ENCODE results near the gene TMEM233. TPM values are rescaled to one million over a fixed set of nuclear protein-coding genes. Genes with fewer than 3 reads are reported as not detected.
A peak's percentile ranks its signal among the peaks of the same experiment; 100 is the strongest.

The TMEM233 gene
- total and polyA plus RNA-seq, 8 donors: 0.10 to 0.92 (median 0.22) TPM; not detected in 4

DNA sequence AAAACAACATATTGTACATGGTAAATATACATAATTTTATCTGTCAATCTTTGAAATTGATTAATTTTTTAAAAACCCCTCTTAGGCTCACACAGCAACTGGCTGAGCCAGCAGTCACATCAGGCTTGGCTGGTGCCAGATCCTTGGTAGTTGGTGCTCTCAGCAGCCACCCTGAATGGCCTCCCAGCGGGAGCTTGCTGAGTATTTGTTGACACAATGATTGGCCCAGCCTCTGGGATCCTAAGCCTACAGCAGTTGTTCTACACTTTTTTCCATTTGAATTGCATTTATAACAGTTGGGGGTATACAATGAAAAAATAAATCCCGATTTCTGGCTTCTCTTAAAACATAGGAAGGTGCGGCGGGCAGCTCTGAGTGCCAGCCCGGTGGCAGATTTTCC is 85.5 kb downstream of the TMEM233 start:
- no peak for TF ChIP-seq POLR2AphosphoS5 (IDR thresholded peaks at IDR 0.05)
- TF ChIP-seq POLR2A (IDR thresholded peaks at IDR 0.05): no peak
- H3K36me3 ChIP-seq: peaks cover 77 to 82% (median 82%) of the 10 kb centered on the region in 4 donors

DNA sequence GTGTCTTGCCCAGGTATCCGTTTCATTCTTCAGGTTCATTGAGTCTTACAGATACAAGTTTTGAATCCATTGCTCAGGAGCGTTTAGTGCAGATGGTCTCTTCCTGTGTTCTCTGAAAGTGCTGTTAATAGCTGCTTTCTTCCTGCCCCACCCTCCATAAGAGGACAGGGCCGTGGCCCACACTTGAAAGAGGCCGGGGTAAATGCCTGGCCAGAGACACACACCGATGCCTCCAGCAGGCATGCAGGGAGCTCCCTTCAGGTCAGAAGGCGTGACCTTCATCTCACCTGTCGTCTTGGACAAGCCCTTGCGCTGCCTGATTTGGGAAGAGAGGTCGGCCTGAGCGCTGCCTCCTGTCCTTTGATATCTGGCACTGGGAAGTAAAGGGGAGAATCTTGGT is 85.9 kb downstream of the TMEM233 start:
- peaks cover 73 to 78% (median 78%) of the 10 kb centered on the region in 4 donors for H3K36me3 ChIP-seq
- peaks cover 26 to 65% (median 38%) of the 10 kb centered on the region in 4 donors for H3K4me1 ChIP-seq
- no peaks in the 10 kb centered on the region for H3K27me3 ChIP-seq
- WGBS, 5 donors: 82 to 90% (median 85%) methylated on average over 10 of the region's 10 CpGs
- no peak for DNase-seq
- no peaks in the 10 kb centered on the region for H3K9me3 ChIP-seq
- intact Hi-C loops (cut with DNase I; ENCODE audit: low total_unique reads): no loop called here
- H3K27ac ChIP-seq: peak overlapping the region; percentile 21 to 64 (median 26)
- no peak overlapping the region for H3K4me3 ChIP-seq
- TF ChIP-seq, protein P1, sequence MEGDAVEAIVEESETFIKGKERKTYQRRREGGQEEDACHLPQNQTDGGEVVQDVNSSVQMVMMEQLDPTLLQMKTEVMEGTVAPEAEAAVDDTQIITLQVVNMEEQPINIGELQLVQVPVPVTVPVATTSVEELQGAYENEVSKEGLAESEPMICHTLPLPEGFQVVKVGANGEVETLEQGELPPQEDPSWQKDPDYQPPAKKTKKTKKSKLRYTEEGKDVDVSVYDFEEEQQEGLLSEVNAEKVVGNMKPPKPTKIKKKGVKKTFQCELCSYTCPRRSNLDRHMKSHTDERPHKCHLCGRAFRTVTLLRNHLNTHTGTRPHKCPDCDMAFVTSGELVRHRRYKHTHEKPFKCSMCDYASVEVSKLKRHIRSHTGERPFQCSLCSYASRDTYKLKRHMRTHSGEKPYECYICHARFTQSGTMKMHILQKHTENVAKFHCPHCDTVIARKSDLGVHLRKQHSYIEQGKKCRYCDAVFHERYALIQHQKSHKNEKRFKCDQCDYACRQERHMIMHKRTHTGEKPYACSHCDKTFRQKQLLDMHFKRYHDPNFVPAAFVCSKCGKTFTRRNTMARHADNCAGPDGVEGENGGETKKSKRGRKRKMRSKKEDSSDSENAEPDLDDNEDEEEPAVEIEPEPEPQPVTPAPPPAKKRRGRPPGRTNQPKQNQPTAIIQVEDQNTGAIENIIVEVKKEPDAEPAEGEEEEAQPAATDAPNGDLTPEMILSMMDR (IDR thresholded peaks at IDR 0.05): no peak
- TF ChIP-seq POLR2A (IDR thresholded peaks at IDR 0.05): no peak

More for the DNA sequence above, 85.5 kb downstream of the TMEM233 start:
- Histone ChIP-seq H3K27ac (peak overlapping the region; percentile 21 to 64 (median 26)), H3K4me3 (no peak overlapping the region), H3K9me3 (no peaks in the 10 kb centered on the region), H3K27me3 (no peaks in the 10 kb centered on the region), H3K4me1 (peaks cover 26 to 68% (median 41%) of the 10 kb centered on the region in 4 donors)
- peak; percentile 58 to 70 for DNase-seq
- intact Hi-C loops (cut with DNase I; ENCODE audit: low total_unique reads): no loop called here
- WGBS, 5 donors: 70 to 82% (median 75%) methylated on average over 5 of the region's 5 CpGs

DNA sequence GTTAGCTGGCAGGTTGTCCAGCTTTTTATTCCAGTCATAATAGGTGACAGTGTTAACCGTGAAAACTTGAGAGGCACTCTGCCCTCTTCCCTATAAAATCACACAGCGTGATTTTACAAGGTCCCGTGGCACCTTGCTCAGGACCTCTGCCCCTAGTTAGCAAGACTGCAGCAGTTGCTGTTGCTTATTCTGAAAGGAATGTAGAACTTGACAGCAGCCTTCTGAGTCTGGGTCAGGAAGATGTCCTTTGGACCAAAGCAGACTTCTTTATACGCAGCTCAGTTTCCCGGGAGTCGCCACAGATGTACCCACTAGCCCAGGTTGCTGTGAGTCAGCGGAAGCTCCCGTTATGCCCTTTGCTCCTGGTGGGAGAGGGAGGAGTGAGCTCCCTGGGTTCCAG is 87.5 kb downstream of the TMEM233 start:
- Histone ChIP-seq H3K27ac (peak overlapping the region in 4 of 5 donors; percentile 58 to 79 (median 68)), H3K27me3 (no peaks in the 10 kb centered on the region), H3K9me3 (no peaks in the 10 kb centered on the region), H3K36me3 (peaks cover 61 to 62% (median 62%) of the 10 kb centered on the region in 4 donors), H3K4me3 (no peak overlapping the region), H3K4me1 (peaks cover 26 to 61% (median 34%) of the 10 kb centered on the region in 4 donors)
- intact Hi-C loops (cut with DNase I; ENCODE audit: low total_unique reads): no loop called here
- WGBS, 5 donors: 77 to 98% (median 90%) methylated on average over 8 of the region's 8 CpGs
- DNase-seq: no peak
- TF ChIP-seq POLR2AphosphoS5 (IDR thresholded peaks at IDR 0.05) (no peak), EP300 (IDR thresholded peaks at IDR 0.05) (no peak), POLR2A (IDR thresholded peaks at IDR 0.05) (no peak)

DNA sequence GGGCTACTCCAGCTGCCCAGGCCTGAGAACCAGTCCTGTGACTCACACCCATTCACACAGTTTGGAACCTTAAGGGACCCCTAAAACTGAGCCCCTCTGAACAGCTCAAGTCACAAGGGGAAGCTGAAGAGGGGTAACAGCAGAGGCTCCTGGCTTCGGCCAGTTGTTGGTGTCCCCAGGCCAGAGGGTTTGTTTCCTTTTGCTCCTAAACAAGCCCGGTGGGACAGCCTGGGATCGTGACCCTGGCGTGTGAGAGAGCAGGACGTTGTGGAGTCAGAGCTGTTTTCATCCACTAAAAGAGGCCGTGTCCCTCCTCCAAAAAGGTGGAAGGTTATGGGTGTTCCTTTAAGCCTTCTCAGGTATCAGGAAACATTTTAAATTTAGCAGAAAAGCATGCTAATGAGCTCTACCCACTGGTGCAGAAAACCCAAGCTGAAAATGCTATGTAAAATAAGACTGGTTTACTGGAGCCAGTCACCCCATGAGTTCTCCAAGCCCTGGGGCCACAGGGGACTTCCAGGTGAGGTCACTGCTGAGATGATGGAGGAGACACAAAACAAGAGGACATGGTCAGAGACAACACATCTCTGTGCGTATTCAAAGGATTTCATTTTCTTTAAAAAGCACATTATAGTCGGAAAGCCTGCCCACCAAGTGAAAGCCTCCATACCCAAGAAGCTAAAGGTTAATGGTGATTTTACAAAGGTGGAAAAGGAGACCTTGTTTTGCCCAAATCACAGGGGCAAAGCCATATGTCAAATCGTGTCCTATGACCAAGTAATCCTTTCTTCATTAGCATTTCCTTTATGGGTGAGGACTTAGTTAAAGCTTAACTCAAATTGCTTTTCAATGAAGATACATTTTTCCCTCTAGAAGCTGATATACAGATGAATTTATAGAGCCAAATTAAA is 88.4 kb downstream of the TMEM233 start:
- Histone ChIP-seq H3K27me3 (no peaks in the 10 kb centered on the region), H3K4me3 (no peak overlapping the region), H3K4me1 (peaks cover 32 to 54% (median 36%) of the 10 kb centered on the region in 4 donors), H3K27ac (peak overlapping the region in 4 of 5 donors; percentile 58 to 79 (median 68)), H3K36me3 (peaks cover 53 to 54% (median 53%) of the 10 kb centered on the region in 4 donors), H3K9me3 (no peaks in the 10 kb centered on the region)
- DNase-seq: no peak
- 66 to 76% (median 68%) methylated on average over 9 of the region's 9 CpGs for WGBS, 5 donors
- intact Hi-C loops (cut with DNase I; ENCODE audit: low total_unique reads): no loop called here
- TF ChIP-seq POLR2A (IDR thresholded peaks at IDR 0.05): no peak
- TF ChIP-seq, protein P1 (IDR thresholded peaks at IDR 0.05): no peak
- TF ChIP-seq EP300 (IDR thresholded peaks at IDR 0.05): no peak
- no peak for TF ChIP-seq POLR2AphosphoS5 (IDR thresholded peaks at IDR 0.05)

DNA sequence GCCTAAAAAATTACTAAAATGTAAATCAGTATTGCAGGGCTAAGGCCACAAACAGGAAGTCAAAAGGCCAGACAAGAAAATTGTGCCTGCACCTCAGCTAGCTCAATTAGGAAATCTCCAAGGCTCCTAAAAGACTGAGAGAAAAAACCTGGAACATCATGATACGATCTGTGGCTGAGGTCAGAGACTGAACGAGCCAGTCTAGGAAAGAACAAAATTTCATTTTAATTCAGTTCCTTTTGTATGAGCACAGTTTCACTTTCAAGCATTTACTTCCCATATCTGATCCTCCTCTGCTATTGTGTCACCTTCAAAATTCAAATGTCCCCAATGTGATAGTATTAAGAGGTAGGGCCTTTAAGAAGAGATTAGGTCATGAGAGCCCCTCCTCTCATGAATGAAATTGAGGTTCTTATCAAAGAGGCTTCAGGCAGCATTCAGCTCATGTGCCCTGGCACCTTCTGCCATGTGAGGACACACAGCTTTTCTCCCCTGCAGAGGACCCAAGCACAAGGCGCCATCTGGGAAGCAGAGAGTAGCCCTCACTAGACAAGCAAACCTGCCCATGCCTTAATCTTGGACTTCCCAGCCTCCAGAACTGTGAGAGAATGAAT is 89.2 kb downstream of the TMEM233 start:
- 62 to 69% (median 64%) methylated on average over 3 of the region's 3 CpGs for WGBS, 5 donors
- no peak for TF ChIP-seq POLR2A (IDR thresholded peaks at IDR 0.05)
- TF ChIP-seq POLR2AphosphoS5 (IDR thresholded peaks at IDR 0.05): peak in 1 of 3 donors; percentile 23
- TF ChIP-seq EP300 (IDR thresholded peaks at IDR 0.05): no peak
- TF ChIP-seq, protein P1 (IDR thresholded peaks at IDR 0.05): no peak
- Histone ChIP-seq H3K9me3 (no peaks in the 10 kb centered on the region), H3K27ac (peak overlapping the region; percentile 58 to 79 (median 63)), H3K4me1 (peaks cover 28 to 54% (median 36%) of the 10 kb centered on the region in 4 donors), H3K27me3 (no peaks in the 10 kb centered on the region), H3K36me3 (peaks cover 45 to 46% (median 45%) of the 10 kb centered on the region in 4 donors), H3K4me3 (no peak overlapping the region)
- intact Hi-C loops (cut with DNase I; ENCODE audit: low total_unique reads): no loop called here
- no peak for DNase-seq
